ENCODE data around the gene NCAPH2. TPM values are rescaled to one million over a fixed set of nuclear protein-coding genes. Genes with fewer than 3 reads are reported as not detected.

Gene NCAPH2
- total and polyA plus RNA-seq, 9 of the 15 experiments (the other 6 are each of a cell fraction or from before 2014, with no cell fraction given), result 3.6 to 88.6 (median 32.4) TPM

DNA sequence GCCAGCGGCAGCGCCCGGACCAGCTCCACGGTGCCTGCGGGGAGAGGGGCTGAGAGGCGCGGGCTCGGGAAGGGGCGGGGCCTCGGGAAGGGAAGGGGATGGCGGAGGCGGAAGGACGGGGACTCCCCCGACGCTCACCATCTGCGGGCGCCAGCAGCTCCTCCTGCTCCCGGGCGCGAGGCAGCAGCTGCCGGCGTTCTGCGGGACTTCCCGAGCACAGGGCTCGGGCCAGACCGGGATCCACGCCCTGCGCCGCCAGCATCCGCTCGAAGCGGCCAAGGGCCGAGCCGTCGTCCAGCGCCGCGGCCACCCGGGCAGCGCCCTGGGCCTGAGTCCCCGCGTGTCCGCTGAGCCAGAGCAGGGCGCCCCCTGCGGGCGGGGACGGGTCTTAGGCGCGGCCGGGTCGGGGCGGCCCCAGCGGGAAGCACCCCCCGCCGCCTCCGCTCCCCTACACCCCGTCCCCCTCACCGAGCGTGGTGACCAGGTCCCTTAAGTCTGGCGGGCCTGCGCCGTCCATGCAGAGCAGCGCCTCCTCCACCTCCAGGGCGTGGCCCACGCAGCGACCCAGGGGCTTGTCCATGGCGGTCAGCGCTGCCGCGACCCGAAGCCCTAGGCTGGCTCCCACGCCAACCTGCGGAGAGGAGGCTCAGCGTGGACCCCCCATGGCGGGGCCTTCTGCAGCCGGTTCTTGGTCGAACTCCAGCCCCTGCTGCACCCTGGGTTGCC, 18.2 kb downstream of the NCAPH2 start (continued):
- TF ChIP-seq NKRF (IDR thresholded peaks at IDR 0.05; ENCODE audit: borderline replicate concordance) (no peak), MEF2D (tag; conservative IDR thresholded peaks at IDR 0.05; ENCODE audit: low read depth) (no peak), RREB1 (CRISPR knock-in tag; IDR thresholded peaks at IDR 0.05) (0 out of 2 replicates have a peak, but pooled peaks have one; percentile 18)
- TF ChIP-seq, protein P1, sequence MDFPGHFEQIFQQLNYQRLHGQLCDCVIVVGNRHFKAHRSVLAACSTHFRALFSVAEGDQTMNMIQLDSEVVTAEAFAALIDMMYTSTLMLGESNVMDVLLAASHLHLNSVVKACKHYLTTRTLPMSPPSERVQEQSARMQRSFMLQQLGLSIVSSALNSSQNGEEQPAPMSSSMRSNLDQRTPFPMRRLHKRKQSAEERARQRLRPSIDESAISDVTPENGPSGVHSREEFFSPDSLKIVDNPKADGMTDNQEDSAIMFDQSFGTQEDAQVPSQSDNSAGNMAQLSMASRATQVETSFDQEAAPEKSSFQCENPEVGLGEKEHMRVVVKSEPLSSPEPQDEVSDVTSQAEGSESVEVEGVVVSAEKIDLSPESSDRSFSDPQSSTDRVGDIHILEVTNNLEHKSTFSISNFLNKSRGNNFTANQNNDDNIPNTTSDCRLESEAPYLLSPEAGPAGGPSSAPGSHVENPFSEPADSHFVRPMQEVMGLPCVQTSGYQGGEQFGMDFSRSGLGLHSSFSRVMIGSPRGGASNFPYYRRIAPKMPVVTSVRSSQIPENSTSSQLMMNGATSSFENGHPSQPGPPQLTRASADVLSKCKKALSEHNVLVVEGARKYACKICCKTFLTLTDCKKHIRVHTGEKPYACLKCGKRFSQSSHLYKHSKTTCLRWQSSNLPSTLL (IDR thresholded peaks at IDR 0.05), result no peak
